Measurements from ENCODE around the gene DNPEP.

DNPEP gene

DNA sequence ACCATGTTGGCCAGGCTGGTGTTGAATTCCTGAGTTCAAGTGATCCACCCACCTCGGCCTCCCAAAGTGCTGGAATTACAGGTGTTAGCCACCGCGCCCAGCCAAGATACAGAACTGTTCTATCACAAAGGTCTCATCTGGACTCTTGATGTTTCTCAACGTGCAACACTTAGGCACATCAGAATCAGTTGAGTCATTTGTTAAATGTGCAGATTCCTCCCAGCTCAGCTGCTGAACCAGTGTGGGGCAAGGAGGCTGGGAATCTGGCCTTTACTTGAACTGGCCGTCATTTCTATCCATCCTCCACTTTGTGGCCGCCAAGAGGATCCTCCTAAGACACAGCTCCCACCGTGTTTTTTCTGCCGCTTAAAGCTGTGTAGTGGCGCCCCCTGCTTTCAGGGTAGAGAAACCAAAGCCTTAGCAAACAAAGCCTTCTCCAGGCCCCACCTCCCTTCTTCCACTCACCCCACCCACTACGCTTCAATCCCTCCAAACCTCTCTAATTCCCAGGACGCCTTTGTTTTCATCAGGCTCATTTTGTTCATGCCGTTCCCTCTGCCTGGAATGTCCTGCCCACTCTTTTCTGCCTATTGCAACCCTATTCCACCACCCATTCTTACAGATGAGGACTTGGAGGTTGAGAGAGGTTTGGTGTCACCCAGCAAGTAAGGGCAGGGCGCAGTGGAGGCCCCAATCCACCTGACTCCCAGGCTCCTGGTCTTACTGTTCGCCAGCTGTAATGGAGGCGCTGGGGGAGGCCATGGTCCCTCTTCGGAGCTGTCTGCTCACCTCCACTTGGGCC lies 46.2 kb upstream of the DNPEP start:
- no peaks in the 10 kb centered on the region for H3K79me2 ChIP-seq (ENCODE audit: insufficient read depth, low read length)
- no peak overlapping the region for H3K27ac ChIP-seq (ENCODE audit: low read depth, low read length, poor library complexity, severe bottlenecking)
- no peaks in the 10 kb centered on the region for H4K20me1 ChIP-seq (ENCODE audit: insufficient read depth, low read length)
- no peak overlapping the region for H2AFZ ChIP-seq (ENCODE audit: low read length)
- H3K4me3 ChIP-seq (ENCODE audit: low read depth, low read length, poor library complexity, severe bottlenecking), result no peak overlapping the region
- H3K4me2 ChIP-seq (ENCODE audit: low read length), result no peak overlapping the region
- H3F3A ChIP-seq (ENCODE audit: insufficient read depth, low read length), result no peaks in the 10 kb centered on the region
- H3K9me3 ChIP-seq (ENCODE audit: low read length), result no peaks in the 10 kb centered on the region
- no peaks in the 10 kb centered on the region for H3K9me2 ChIP-seq (ENCODE audit: low read depth, low read length)
- H3K9ac ChIP-seq (ENCODE audit: low read length), result no peak overlapping the region
- TF ChIP-seq, protein P1, sequence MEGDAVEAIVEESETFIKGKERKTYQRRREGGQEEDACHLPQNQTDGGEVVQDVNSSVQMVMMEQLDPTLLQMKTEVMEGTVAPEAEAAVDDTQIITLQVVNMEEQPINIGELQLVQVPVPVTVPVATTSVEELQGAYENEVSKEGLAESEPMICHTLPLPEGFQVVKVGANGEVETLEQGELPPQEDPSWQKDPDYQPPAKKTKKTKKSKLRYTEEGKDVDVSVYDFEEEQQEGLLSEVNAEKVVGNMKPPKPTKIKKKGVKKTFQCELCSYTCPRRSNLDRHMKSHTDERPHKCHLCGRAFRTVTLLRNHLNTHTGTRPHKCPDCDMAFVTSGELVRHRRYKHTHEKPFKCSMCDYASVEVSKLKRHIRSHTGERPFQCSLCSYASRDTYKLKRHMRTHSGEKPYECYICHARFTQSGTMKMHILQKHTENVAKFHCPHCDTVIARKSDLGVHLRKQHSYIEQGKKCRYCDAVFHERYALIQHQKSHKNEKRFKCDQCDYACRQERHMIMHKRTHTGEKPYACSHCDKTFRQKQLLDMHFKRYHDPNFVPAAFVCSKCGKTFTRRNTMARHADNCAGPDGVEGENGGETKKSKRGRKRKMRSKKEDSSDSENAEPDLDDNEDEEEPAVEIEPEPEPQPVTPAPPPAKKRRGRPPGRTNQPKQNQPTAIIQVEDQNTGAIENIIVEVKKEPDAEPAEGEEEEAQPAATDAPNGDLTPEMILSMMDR (IDR thresholded peaks at IDR 0.05; ENCODE audit: low read length), result peak; percentile 68
- no peak for TF ChIP-seq EZH2 (IDR thresholded peaks at IDR 0.05; ENCODE audit: borderline replicate concordance, low read length)
- H3K4me1 ChIP-seq (ENCODE audit: insufficient read depth, low read length, severe bottlenecking), result no peaks in the 10 kb centered on the region
- H3K36me3 ChIP-seq (ENCODE audit: insufficient read depth, low read length), result no peaks in the 10 kb centered on the region
- H3K27me3 ChIP-seq (ENCODE audit: insufficient read depth, low read length), result 0 out of 2 replicates have a peak, but pooled peaks cover 2% of the 10 kb centered on the region

DNA sequence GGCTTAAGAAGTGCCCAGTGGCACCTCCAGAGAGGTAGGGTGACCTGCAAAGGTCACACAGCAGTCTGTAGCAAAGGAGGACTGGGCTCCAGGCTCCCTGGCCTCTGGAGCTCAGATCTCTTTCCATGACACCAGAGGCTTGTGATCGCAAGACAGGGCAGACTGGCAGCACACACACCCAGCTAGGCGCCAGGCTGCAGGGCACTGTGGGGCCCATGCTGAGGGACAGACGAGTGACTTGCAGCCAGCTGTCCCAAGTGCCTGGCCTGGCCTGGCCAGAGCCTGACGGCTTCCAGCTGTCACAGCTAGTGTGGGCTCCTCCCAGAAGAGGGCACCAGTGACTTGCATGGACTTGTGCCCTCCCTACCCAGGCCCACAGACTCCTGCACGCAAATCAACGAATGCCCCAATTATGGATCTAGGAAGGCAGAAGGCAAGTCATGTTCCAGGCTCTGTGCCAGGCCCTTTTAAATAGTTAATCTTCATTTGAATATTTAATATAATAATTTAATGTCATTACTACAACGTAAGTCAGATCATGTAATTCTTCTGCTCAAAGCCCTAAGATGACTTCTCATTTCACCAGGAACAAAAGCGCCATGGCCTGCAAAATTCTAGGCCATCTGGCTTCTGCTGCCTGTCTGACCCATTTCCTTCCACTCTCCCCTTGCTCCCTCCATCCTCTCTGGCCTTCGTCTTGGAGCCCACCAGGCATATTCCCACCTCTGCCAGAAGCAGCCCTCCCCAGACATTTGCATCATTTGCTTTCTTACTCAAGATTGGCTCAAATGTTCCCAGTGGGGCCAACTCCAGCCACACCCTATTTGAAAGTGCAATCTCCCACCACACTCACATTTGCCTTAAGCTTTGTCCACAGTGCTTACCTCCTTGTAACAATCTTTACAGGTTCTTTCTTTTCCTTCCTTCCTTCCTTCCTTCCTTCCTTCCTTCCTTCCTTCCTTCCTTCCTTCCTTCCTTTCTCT lies 43.2 kb upstream of the DNPEP start:
- Histone ChIP-seq H3K9me2 (ENCODE audit: low read depth, low read length) (no peaks in the 10 kb centered on the region), H3K4me1 (ENCODE audit: insufficient read depth, low read length, severe bottlenecking) (no peaks in the 10 kb centered on the region), H3K36me3 (ENCODE audit: insufficient read depth, low read length) (no peaks in the 10 kb centered on the region), H3K4me3 (ENCODE audit: low read depth, low read length, poor library complexity, severe bottlenecking) (no peak overlapping the region), H3K79me2 (ENCODE audit: insufficient read depth, low read length) (no peaks in the 10 kb centered on the region), H3K9me3 (ENCODE audit: low read length) (no peaks in the 10 kb centered on the region), H2AFZ (ENCODE audit: low read length) (no peak overlapping the region), H3K27me3 (ENCODE audit: insufficient read depth, low read length) (0 out of 2 replicates have a peak, but pooled peaks cover 2% of the 10 kb centered on the region), H3K27ac (ENCODE audit: low read depth, low read length, poor library complexity, severe bottlenecking) (no peak overlapping the region), H3K4me2 (ENCODE audit: low read length) (no peak overlapping the region), H4K20me1 (ENCODE audit: insufficient read depth, low read length) (no peaks in the 10 kb centered on the region), H3F3A (ENCODE audit: insufficient read depth, low read length) (no peaks in the 10 kb centered on the region), H3K9ac (ENCODE audit: low read length) (no peak overlapping the region)
- no peak for TF ChIP-seq EZH2 (IDR thresholded peaks at IDR 0.05; ENCODE audit: borderline replicate concordance, low read length)
- TF ChIP-seq, protein P1 (IDR thresholded peaks at IDR 0.05; ENCODE audit: low read length), result no peak; the same call in 1 of the 2 replicates

DNA sequence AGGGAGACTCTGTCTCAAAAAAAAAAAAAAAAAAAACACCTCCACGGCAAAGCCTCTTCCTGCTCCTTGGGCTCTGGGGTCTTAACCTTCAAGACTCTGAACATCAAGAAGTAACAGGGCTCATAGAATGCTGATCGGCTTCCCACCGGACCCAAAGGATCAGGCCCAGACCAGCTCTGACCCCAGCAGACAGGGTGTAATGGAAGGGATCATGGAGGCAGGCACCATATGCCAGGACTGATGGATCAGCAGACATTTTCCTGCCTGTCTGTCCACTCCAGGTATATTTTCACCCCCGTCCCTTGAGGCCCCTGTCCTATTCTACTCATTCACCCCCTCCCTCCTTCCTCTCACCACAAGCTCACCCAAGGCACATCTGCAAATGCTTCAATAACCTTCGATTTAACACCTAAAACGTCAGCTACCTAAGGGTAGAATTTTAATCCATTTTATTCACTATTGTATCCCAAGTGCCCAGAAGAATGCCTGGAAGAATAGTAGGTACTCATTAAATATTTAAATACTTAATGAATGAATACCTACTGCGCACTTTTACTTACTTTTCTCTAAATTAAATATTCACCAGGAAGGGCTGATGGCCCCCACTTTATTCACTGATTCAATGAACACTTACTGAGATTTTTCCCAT lies 42.4 kb upstream of the DNPEP start:
- H3K9ac ChIP-seq (ENCODE audit: low read length), result no peak overlapping the region
- H3K9me2 ChIP-seq (ENCODE audit: low read depth, low read length), result no peaks in the 10 kb centered on the region
- no peak overlapping the region for H3K27ac ChIP-seq (ENCODE audit: low read depth, low read length, poor library complexity, severe bottlenecking)
- H3K4me1 ChIP-seq (ENCODE audit: insufficient read depth, low read length, severe bottlenecking), result no peaks in the 10 kb centered on the region
- no peak overlapping the region for H3K4me3 ChIP-seq (ENCODE audit: low read depth, low read length, poor library complexity, severe bottlenecking)
- no peaks in the 10 kb centered on the region for H3K36me3 ChIP-seq (ENCODE audit: insufficient read depth, low read length)
- H3K27me3 ChIP-seq (ENCODE audit: insufficient read depth, low read length), result peaks cover 6% of the 10 kb centered on the region; the same call in 1 of the 2 replicates
- H3K79me2 ChIP-seq (ENCODE audit: insufficient read depth, low read length), result no peaks in the 10 kb centered on the region
- no peak for TF ChIP-seq EZH2 (IDR thresholded peaks at IDR 0.05; ENCODE audit: borderline replicate concordance, low read length)
- TF ChIP-seq, protein P1 (IDR thresholded peaks at IDR 0.05; ENCODE audit: low read length), result no peak
- H3K4me2 ChIP-seq (ENCODE audit: low read length), result no peak overlapping the region
- H3K9me3 ChIP-seq (ENCODE audit: low read length), result no peaks in the 10 kb centered on the region
- H2AFZ ChIP-seq (ENCODE audit: low read length), result no peak overlapping the region
- no peaks in the 10 kb centered on the region for H4K20me1 ChIP-seq (ENCODE audit: insufficient read depth, low read length)
- no peaks in the 10 kb centered on the region for H3F3A ChIP-seq (ENCODE audit: insufficient read depth, low read length)
